Breast epithelium (tissue), 3 donors: Measurements from ENCODE around the gene VPS13A.

Source experiments
- POLR2A ChIP-seq: fragments of 450-650 bp; IDR thresholded peaks from one replicate; pipeline ENCODE4 v1.6.1; 2016; ENCODE audit warnings: antibody characterized with exemption, mild to moderate bottlenecking, moderate library complexity
- POLR2AphosphoS5 ChIP-seq, 3 donors: sonication (generic); formaldehyde crosslinking; IDR thresholded peaks; one replicate each; pipeline ENCODE4 v1.6.1; 2017; ENCODE audit warnings: antibody characterized with exemption in 3 of 3
- TF ChIP-seq, protein P1 (sequence below), 3 donors: fragments of 450-650 bp; IDR thresholded peaks; one replicate each; pipeline ENCODE4 v1.5.1; 2016 to 2017; ENCODE audit warnings: antibody characterized with exemption in 3 of 3, mild to moderate bottlenecking in 3 of 3, moderate library complexity in 3 of 3

DNA sequence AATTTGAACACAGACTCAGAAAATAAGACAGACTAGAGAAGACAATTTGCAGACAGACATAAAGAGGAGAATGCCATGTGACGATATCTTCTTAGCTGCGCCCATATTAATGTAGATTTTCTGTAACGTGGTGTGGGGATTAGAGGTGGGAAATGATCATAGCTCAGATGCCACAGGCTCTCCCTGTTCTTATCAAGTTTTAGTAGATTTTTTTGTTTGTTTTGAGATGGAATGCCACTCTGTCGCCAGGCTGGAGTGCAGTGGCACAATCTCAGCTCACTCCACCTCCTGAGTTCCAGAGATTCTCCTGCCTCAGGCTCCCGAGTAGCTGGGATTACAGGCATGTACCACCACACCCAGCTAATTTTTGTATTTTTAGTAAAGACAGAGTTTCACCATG is 59.4 kb downstream of the VPS13A start:
- TF ChIP-seq POLR2A = no peak
- TF ChIP-seq, protein P1, sequence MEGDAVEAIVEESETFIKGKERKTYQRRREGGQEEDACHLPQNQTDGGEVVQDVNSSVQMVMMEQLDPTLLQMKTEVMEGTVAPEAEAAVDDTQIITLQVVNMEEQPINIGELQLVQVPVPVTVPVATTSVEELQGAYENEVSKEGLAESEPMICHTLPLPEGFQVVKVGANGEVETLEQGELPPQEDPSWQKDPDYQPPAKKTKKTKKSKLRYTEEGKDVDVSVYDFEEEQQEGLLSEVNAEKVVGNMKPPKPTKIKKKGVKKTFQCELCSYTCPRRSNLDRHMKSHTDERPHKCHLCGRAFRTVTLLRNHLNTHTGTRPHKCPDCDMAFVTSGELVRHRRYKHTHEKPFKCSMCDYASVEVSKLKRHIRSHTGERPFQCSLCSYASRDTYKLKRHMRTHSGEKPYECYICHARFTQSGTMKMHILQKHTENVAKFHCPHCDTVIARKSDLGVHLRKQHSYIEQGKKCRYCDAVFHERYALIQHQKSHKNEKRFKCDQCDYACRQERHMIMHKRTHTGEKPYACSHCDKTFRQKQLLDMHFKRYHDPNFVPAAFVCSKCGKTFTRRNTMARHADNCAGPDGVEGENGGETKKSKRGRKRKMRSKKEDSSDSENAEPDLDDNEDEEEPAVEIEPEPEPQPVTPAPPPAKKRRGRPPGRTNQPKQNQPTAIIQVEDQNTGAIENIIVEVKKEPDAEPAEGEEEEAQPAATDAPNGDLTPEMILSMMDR (IDR thresholded peaks at IDR 0.05) = no peak
- TF ChIP-seq POLR2AphosphoS5 (IDR thresholded peaks at IDR 0.05) = no peak
